Smooth muscle cell (in vitro differentiated cells): ENCODE measurements around the gene HINFP. TPM values are rescaled to one million over a fixed set of nuclear protein-coding genes. Genes with fewer than 3 reads are reported as not detected.
A peak's percentile ranks its signal among the peaks of the same experiment; 100 is the strongest.

Source experiments
- DNase-seq: peaks from one replicate; lab custom pipeline; 2025; ENCODE audit not compliant: unreplicated experiment; lab: John Stamatoyannopoulos, UW
- H2AFZ ChIP-seq: fragments of 200-600 bp; sonication (generic); 2 replicates; pipeline ENCODE4 v1.6.0; 2016; ENCODE audit warnings: antibody characterized with exemption, low read depth, mild to moderate bottlenecking
- H3F3A ChIP-seq: fragments of 200-600 bp; sonication (generic); 2 replicates; pipeline ENCODE4 v1.6.0; 2017; ENCODE audit warnings: antibody characterized with exemption, low read depth
- H3K27ac ChIP-seq: fragments of 200-600 bp; sonication (generic); 2 replicates; pipeline ENCODE4 v1.5.1; 2016; ENCODE audit warnings: low read depth, mild to moderate bottlenecking
- H3K27me3 ChIP-seq: fragments of 200-600 bp; sonication (generic); 2 replicates; pipeline ENCODE4 v1.6.1; 2016; ENCODE audit warnings: low read depth, mild to moderate bottlenecking
- H3K36me3 ChIP-seq: fragments of 200-600 bp; sonication (generic); 2 replicates; pipeline ENCODE4 v1.5.1; 2016; ENCODE audit warnings: low read depth
- H3K4me1 ChIP-seq: fragments of 200-600 bp; sonication (generic); 2 replicates; pipeline ENCODE4 v1.5.1; 2016; ENCODE audit warnings: low read depth
- H3K4me2 ChIP-seq: fragments of 200-600 bp; sonication (generic); 2 replicates; pipeline ENCODE4 v1.6.0; 2016; ENCODE audit warnings: mild to moderate bottlenecking
- H3K4me3 ChIP-seq: fragments of 200-600 bp; sonication (generic); 2 replicates; pipeline ENCODE4 v1.5.1; 2016; ENCODE audit warnings: mild to moderate bottlenecking
- H3K79me2 ChIP-seq: fragments of 200-600 bp; sonication (generic); 2 replicates; pipeline ENCODE4 v1.6.0; 2016; ENCODE audit warnings: low read depth, mild to moderate bottlenecking
- H3K9ac ChIP-seq: fragments of 200-600 bp; sonication (generic); 2 replicates; pipeline ENCODE4 v1.6.0; 2016; ENCODE audit warnings: low read depth
- H3K9me3 ChIP-seq: fragments of 200-600 bp; sonication (generic); replicated peaks from 2 replicates; pipeline ENCODE4 v1.5.1; 2016; ENCODE audit warnings: low read depth
- H4K20me1 ChIP-seq: fragments of 200-600 bp; sonication (generic); 2 replicates; pipeline ENCODE4 v1.6.0; 2016; ENCODE audit warnings: low read depth
- CTCF ChIP-seq: fragments of 200-600 bp; sonication (generic); IDR thresholded peaks from 2 replicates; pipeline ENCODE4 v1.5.1; 2017; ENCODE audit warnings: borderline replicate concordance, mild to moderate bottlenecking, antibody characterized with exemption; ENCODE audit not compliant: insufficient read depth, poor library complexity, severe bottlenecking
- WGBS: methylation state at CpG from one replicate; pipeline ENCODE4 v1.1.7; 2016; ENCODE audit warnings: low lambda C conversion rate; 5-methylcytosine and 5-hydroxymethylcytosine counted together
- polyA plus RNA-seq: library from polyadenylated mRNA; unstranded; fragments of >200 nt; fragmentation: Nextera tagmentation; extraction: Ambion mirVana; gene quantifications from 2 replicates; pipeline ENCODE4 v1.2.1, GENCODE V29; 2016
- total RNA-seq: library from RNA; depleted of rRNA; stranded (reverse); fragments of >200 nt; gene quantifications from 2 replicates; pipeline ENCODE4 v1.2.3, GENCODE V29; 2014

Gene HINFP
- total and polyA plus RNA-seq, 2 experiments from 2014 or later, result 15.6 to 17.3 TPM

DNA sequence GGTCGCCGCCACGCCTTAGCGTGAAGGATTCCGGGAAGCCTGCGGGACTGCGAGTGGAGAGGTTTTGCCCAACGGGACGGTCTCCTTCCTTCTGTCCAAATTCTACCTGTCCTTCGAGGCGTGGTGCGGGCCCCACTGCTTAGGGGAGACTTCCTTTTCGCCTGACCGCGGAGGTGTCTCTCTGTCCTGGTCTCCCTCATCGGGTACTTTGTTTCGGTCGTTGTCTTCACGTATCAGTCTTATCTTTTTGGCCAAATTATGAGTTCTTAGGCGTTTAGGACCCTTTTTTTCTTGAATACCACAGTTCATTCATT is 388 bp downstream of the HINFP start:
- 1% methylated on average over 20 of the region's 20 CpGs for WGBS
- peak overlapping the region; percentile 83 for H3K9ac ChIP-seq
- peaks cover 14% of the 10 kb centered on the region for H4K20me1 ChIP-seq
- peak overlapping the region; percentile 88 for H3K4me3 ChIP-seq
- H3K36me3 ChIP-seq, result no peaks in the 10 kb centered on the region
- no peaks in the 10 kb centered on the region for H3K27me3 ChIP-seq
- H3K27ac ChIP-seq, result peak overlapping the region; percentile 49
- H3K79me2 ChIP-seq, result peaks cover 27% of the 10 kb centered on the region
- H2AFZ ChIP-seq, result peak overlapping the region; percentile 85
- DNase-seq, result no peak
- H3K4me2 ChIP-seq, result peak overlapping the region; percentile 98
- no peaks in the 10 kb centered on the region for H3F3A ChIP-seq
- H3K4me1 ChIP-seq, result peaks cover 6% of the 10 kb centered on the region
- no peaks in the 10 kb centered on the region for H3K9me3 ChIP-seq
- no peak for TF ChIP-seq CTCF

DNA sequence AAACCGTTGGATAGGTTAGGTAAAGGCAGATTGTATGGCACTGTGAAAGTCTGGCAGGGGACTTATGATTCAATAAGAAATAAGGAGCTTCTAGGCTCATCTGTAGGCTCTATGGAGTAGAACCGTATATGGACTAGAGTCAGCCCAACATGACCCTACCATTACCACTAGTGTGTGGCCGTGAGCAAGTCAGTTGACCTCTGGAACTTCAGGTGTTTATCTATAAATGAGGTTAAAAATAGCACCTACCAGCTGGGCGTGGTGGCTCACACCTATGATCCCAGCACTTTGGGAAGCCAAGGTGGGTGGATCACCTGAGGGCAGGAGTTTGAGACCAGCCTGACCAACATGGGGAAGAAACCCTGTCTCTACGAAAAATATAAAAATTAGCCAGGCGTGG is 4.4 kb downstream of the HINFP start:
- no peak overlapping the region for H3K4me2 ChIP-seq

DNA sequence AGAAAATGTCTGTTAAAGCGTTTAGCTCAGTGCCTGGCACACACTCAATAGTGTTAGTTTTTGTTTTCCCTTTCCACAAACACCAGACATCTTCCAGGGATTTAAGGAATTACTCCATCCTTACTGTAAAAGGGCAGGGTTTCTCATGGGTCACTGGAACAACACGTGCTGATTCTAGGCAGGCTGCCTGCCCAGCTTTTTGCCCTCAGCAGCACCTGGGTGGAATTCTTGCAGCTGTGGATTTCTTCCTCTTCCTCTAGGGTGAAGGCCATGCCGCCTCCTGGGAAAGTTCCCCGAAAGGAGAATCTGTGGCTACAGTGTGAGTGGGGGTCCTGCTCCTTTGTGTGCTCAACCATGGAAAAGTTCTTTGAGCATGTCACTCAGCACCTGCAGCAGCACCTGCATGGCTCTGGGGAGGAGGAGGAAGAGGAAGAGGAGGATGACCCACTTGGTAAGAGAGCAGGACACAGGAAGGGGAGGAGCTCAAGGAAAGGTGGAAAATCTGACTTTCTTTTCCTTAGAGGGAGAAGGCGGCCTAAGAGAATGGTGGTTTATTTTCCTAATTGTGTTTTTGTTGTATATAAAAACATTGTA is 5.4 kb downstream of the HINFP start:
- no peak overlapping the region for H2AFZ ChIP-seq
- no peak overlapping the region for H3K4me2 ChIP-seq
- no peaks in the 10 kb centered on the region for H3K36me3 ChIP-seq
- DNase-seq, result no peak
- H3K4me1 ChIP-seq, result peaks cover 6% of the 10 kb centered on the region
- H3K9ac ChIP-seq, result no peak overlapping the region
- H4K20me1 ChIP-seq, result peaks cover 18% of the 10 kb centered on the region
- no peaks in the 10 kb centered on the region for H3K9me3 ChIP-seq
- H3K27me3 ChIP-seq, result no peaks in the 10 kb centered on the region
- peaks cover 26% of the 10 kb centered on the region for H3K79me2 ChIP-seq
- no peak overlapping the region for H3K4me3 ChIP-seq
- no peaks in the 10 kb centered on the region for H3F3A ChIP-seq
- no peak overlapping the region for H3K27ac ChIP-seq
- WGBS, result 76% methylated on average over 5 of the region's 5 CpGs
- TF ChIP-seq CTCF, result no peak

More for the DNA sequence above, 4.4 kb downstream of the HINFP start:
- no peaks in the 10 kb centered on the region for H3K36me3 ChIP-seq
- H3K4me1 ChIP-seq, result peaks cover 6% of the 10 kb centered on the region
- H3K27ac ChIP-seq, result no peak overlapping the region
- H3K27me3 ChIP-seq, result no peaks in the 10 kb centered on the region
- H4K20me1 ChIP-seq, result peaks cover 18% of the 10 kb centered on the region
- 98% methylated on average over 5 of the region's 6 CpGs for WGBS
- H3K4me3 ChIP-seq, result no peak overlapping the region
- H3K9me3 ChIP-seq, result no peaks in the 10 kb centered on the region
- no peak overlapping the region for H2AFZ ChIP-seq
- no peak for TF ChIP-seq CTCF
- no peaks in the 10 kb centered on the region for H3F3A ChIP-seq
- H3K9ac ChIP-seq, result no peak overlapping the region
- H3K79me2 ChIP-seq, result peaks cover 27% of the 10 kb centered on the region
- DNase-seq, result no peak

DNA sequence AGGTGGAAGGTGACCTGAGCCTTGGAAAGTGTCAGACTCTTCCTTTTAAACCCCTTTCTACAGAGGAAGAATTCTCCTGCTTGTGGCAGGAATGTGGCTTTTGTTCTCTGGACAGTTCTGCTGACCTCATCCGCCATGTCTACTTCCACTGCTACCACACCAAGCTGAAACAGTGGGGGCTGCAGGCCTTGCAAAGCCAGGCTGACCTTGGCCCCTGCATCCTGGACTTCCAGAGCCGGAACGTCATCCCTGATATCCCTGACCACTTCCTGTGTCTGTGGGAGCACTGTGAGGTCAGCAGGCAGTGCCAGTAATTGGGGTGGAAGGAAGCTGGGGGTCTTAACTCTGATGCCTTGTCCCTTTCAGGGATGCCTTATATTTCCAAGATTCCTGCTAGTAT is 9.3 kb downstream of the HINFP start:
- no peak for TF ChIP-seq CTCF
- no peak overlapping the region for H3K27ac ChIP-seq
- no peak for DNase-seq
- H3K4me1 ChIP-seq, result no peaks in the 10 kb centered on the region
- H3K79me2 ChIP-seq, result no peaks in the 10 kb centered on the region
- 51% methylated on average over 3 of the region's 3 CpGs for WGBS
- no peaks in the 10 kb centered on the region for H3K27me3 ChIP-seq
- no peaks in the 10 kb centered on the region for H3F3A ChIP-seq
- H3K9ac ChIP-seq, result no peak overlapping the region
- H3K9me3 ChIP-seq, result no peaks in the 10 kb centered on the region
- H3K4me3 ChIP-seq, result no peak overlapping the region
- H3K4me2 ChIP-seq, result no peak overlapping the region
- no peaks in the 10 kb centered on the region for H3K36me3 ChIP-seq
- H4K20me1 ChIP-seq, result peaks cover 10% of the 10 kb centered on the region
- H2AFZ ChIP-seq, result no peak overlapping the region
